SU-DHL-6 (cell line): Measurements from ENCODE around the gene GRAMD1B.
A peak's percentile ranks its signal among the peaks of the same experiment; 100 is the strongest.

Experiments used
- H2AFZ ChIP-seq: fragments of 200-600 bp; sonication (generic); 2 replicates; pipeline ENCODE4 v1.6.1; 2014; ENCODE audit warnings: low read depth, mild to moderate bottlenecking, moderate library complexity, mixed read lengths, antibody characterized with exemption, low read length; ENCODE audit not compliant: severe bottlenecking
- H3F3A ChIP-seq: fragments of 200-600 bp; shearing (Covaris generic); 2 replicates; pipeline ENCODE4 v1.6.0; 2016; ENCODE audit warnings: antibody characterized with exemption, mild to moderate bottlenecking; ENCODE audit not compliant: insufficient read depth
- H3K27ac ChIP-seq: fragments of 200-600 bp; sonication (generic); 2 replicates; pipeline ENCODE4 v1.5.1; 2016; ENCODE audit warnings: low read depth, mild to moderate bottlenecking, low read length, moderate library complexity, mixed read lengths
- H3K27me3 ChIP-seq: fragments of 200-600 bp; sonication (generic), shearing (Covaris generic); 2 replicates; pipeline ENCODE4 v1.6.0; 2014; ENCODE audit warnings: mild to moderate bottlenecking, low read length
- H3K36me3 ChIP-seq: fragments of 200-600 bp; sonication (generic); 2 replicates; pipeline ENCODE4 v1.6.1; 2014; ENCODE audit warnings: mild to moderate bottlenecking, low read length, mixed read lengths
- H3K4me2 ChIP-seq: fragments of 300-600, 200-600 bp; shearing (Covaris generic), sonication (generic); 2 replicates; pipeline ENCODE4 v1.6.0; 2014; ENCODE audit warnings: low read length, low read depth, mild to moderate bottlenecking; ENCODE audit not compliant: poor library complexity, severe bottlenecking
- H3K4me3 ChIP-seq: fragments of 200-600 bp; sonication (generic); 2 replicates; pipeline ENCODE4 v1.5.1; 2014; ENCODE audit warnings: antibody characterized with exemption, low read length, mild to moderate bottlenecking, mixed read lengths; ENCODE audit not compliant: insufficient read depth, poor library complexity, severe bottlenecking
- H3K79me2 ChIP-seq: fragments of 200-600 bp; sonication (generic); 2 replicates; pipeline ENCODE4 v1.6.1; 2014; ENCODE audit warnings: mild to moderate bottlenecking, low read length, moderate library complexity; ENCODE audit not compliant: insufficient read depth
- H3K9ac ChIP-seq: fragments of 200-600 bp; sonication (generic); 2 replicates; pipeline ENCODE4 v1.7.0; 2014; ENCODE audit warnings: mild to moderate bottlenecking, low read length
- H3K9me2 ChIP-seq: fragments of 200-600 bp; sonication (generic); replicated peaks from 2 replicates; pipeline ENCODE4 v1.6.1; 2014; ENCODE audit warnings: low read length; ENCODE audit not compliant: insufficient read depth
- H3K9me3 ChIP-seq: fragments of 200-600 bp; sonication (generic); 2 replicates; pipeline ENCODE4 v1.6.1; 2014; ENCODE audit warnings: low read length, mixed read lengths; ENCODE audit not compliant: insufficient read depth
- H4K20me1 ChIP-seq: fragments of 200-600 bp; sonication (generic); 2 replicates; pipeline ENCODE4 v1.6.1; 2014; ENCODE audit warnings: low read depth, mild to moderate bottlenecking, antibody characterized with exemption, low read length, moderate library complexity, mixed read lengths
- CTCF ChIP-seq: fragments of 200-600 bp; sonication (generic); IDR thresholded peaks from one replicate; pipeline ENCODE4 v1.5.1; 2017; ENCODE audit warnings: antibody characterized with exemption, mild to moderate bottlenecking, low read length, moderate library complexity; ENCODE audit not compliant: insufficient read depth, poor library complexity, severe bottlenecking
- EZH2phosphoT487 ChIP-seq: fragments of 200-600 bp; sonication (generic), shearing (Covaris generic); conservative IDR thresholded peaks from 2 replicates; pipeline ENCODE4 v1.6.1; 2018; ENCODE audit warnings: mild to moderate bottlenecking, antibody characterized with exemption, low read length, moderate library complexity, mixed read lengths

The GRAMD1B gene

GRCh38 chr11:123640029-123640428, 210.0 kb downstream of the GRAMD1B start:
- no peaks in the 10 kb centered on the region for H3F3A ChIP-seq
- H2AFZ ChIP-seq, result no peak overlapping the region
- no peaks in the 10 kb centered on the region for H3K79me2 ChIP-seq
- no peaks in the 10 kb centered on the region for H4K20me1 ChIP-seq
- H3K9ac ChIP-seq, result no peak overlapping the region
- H3K4me3 ChIP-seq, result no peak overlapping the region
- H3K9me3 ChIP-seq, result no peaks in the 10 kb centered on the region
- H3K4me2 ChIP-seq, result no peak overlapping the region
- H3K27me3 ChIP-seq, result no peaks in the 10 kb centered on the region
- no peak for TF ChIP-seq EZH2phosphoT487
- no peak for TF ChIP-seq CTCF
- H3K27ac ChIP-seq, result no peak overlapping the region
- no peaks in the 10 kb centered on the region for H3K36me3 ChIP-seq
- no peaks in the 10 kb centered on the region for H3K9me2 ChIP-seq

GRCh38 chr11:123640677-123641494, 210.8 kb downstream of the GRAMD1B start:
- no peaks in the 10 kb centered on the region for H3K9me3 ChIP-seq
- H3K9me2 ChIP-seq, result no peaks in the 10 kb centered on the region
- no peaks in the 10 kb centered on the region for H3K36me3 ChIP-seq
- no peaks in the 10 kb centered on the region for H3F3A ChIP-seq
- no peaks in the 10 kb centered on the region for H3K79me2 ChIP-seq
- no peaks in the 10 kb centered on the region for H4K20me1 ChIP-seq
- no peaks in the 10 kb centered on the region for H3K27me3 ChIP-seq
- TF ChIP-seq CTCF (peak; percentile 46), EZH2phosphoT487 (no peak)
- no peak overlapping the region for H2AFZ ChIP-seq
- no peak overlapping the region for H3K4me2 ChIP-seq
- no peak overlapping the region for H3K9ac ChIP-seq
- no peak overlapping the region for H3K4me3 ChIP-seq
- no peak overlapping the region for H3K27ac ChIP-seq

GRCh38 chr11:123641495-123641840, 211.4 kb downstream of the GRAMD1B start:
- Histone ChIP-seq H3K9me2 (no peaks in the 10 kb centered on the region), H4K20me1 (no peaks in the 10 kb centered on the region), H3K9me3 (no peaks in the 10 kb centered on the region), H3K79me2 (no peaks in the 10 kb centered on the region), H3K27me3 (no peaks in the 10 kb centered on the region), H3K9ac (no peak overlapping the region), H3K4me3 (no peak overlapping the region), H3K36me3 (no peaks in the 10 kb centered on the region), H2AFZ (no peak overlapping the region), H3K4me2 (no peak overlapping the region), H3F3A (no peaks in the 10 kb centered on the region), H3K27ac (no peak overlapping the region)
- TF ChIP-seq CTCF (no peak), EZH2phosphoT487 (no peak)
